H9 (cell line): ENCODE data around the gene MPZL1. TPM values are rescaled to one million over a fixed set of nuclear protein-coding genes. Genes with fewer than 3 reads are reported as not detected.

Experiments used
- DNase-seq: peaks from one replicate; pipeline ENCODE4 v3.0.0-alpha.2; 2017
- H2AFZ ChIP-seq: one replicate; pipeline ENCODE4 v1.6.1; 2013; ENCODE audit warnings: mild to moderate bottlenecking, low read length, control low read depth, moderate library complexity
- H2AK5ac ChIP-seq: 2 replicates; pipeline ENCODE4 v1.6.1; 2013; ENCODE audit warnings: low read length, control low read depth, mixed read lengths; ENCODE audit not compliant: insufficient read length
- H2BK120ac ChIP-seq: one replicate; pipeline ENCODE4 v1.6.1; 2013; ENCODE audit warnings: low read depth, mild to moderate bottlenecking, low read length, control low read depth, inconsistent platforms; ENCODE audit not compliant: poor library complexity, severe bottlenecking
- H2BK12ac ChIP-seq: 2 replicates; pipeline ENCODE4 v1.6.1; 2013; ENCODE audit warnings: low read length, control low read depth, mixed read lengths, low read depth; ENCODE audit not compliant: insufficient read length
- H2BK15ac ChIP-seq: 2 replicates; pipeline ENCODE4 v1.6.1; 2013; ENCODE audit warnings: low read depth, low read length, control low read depth
- H2BK20ac ChIP-seq: one replicate; pipeline ENCODE4 v1.6.1; 2013; ENCODE audit warnings: low read depth, mild to moderate bottlenecking, low read length, control low read depth, inconsistent platforms; ENCODE audit not compliant: poor library complexity, severe bottlenecking
- H2BK5ac ChIP-seq: 2 replicates; pipeline ENCODE4 v1.6.1; 2013; ENCODE audit warnings: low read length, control low read depth, mixed read lengths; ENCODE audit not compliant: insufficient read length
- H3K14ac ChIP-seq: 2 replicates; pipeline ENCODE4 v1.6.1; 2013; ENCODE audit warnings: low read length, control low read depth; ENCODE audit not compliant: insufficient read depth
- H3K18ac ChIP-seq: 2 replicates; pipeline ENCODE4 v1.6.1; 2013; ENCODE audit warnings: low read depth, mild to moderate bottlenecking, mixed read lengths, low read length, control low read depth; ENCODE audit not compliant: insufficient read length
- H3K23ac ChIP-seq: 2 replicates; pipeline ENCODE4 v1.6.1; 2013; ENCODE audit warnings: low read length, control low read depth, mixed read lengths, low read depth; ENCODE audit not compliant: insufficient read length
- H3K23me2 ChIP-seq: 2 replicates; pipeline ENCODE4 v1.6.1; 2013; ENCODE audit warnings: low read depth, mild to moderate bottlenecking, mixed read lengths, low read length, control low read depth; ENCODE audit not compliant: insufficient read length, poor library complexity, severe bottlenecking
- H3K27ac ChIP-seq: 2 replicates; pipeline ENCODE4 v1.5.1; 2013; ENCODE audit warnings: low read length, control low read depth, mixed read lengths, low read depth; ENCODE audit not compliant: insufficient read length
- H3K27me3 ChIP-seq: 2 replicates; pipeline ENCODE4 v1.6.1; 2013; ENCODE audit warnings: low read length, control low read depth, inconsistent platforms; ENCODE audit not compliant: insufficient read depth
- H3K4ac ChIP-seq: 2 replicates; pipeline ENCODE4 v1.6.1; 2013; ENCODE audit warnings: low read depth, mild to moderate bottlenecking, control low read depth, inconsistent platforms, low read length, moderate library complexity
- H3K4me1 ChIP-seq: 2 replicates; pipeline ENCODE4 v1.6.1; 2013; ENCODE audit warnings: low read length, control low read depth, inconsistent platforms; ENCODE audit not compliant: insufficient read depth
- H3K4me2 ChIP-seq: 2 replicates; pipeline ENCODE4 v1.6.1; 2013; ENCODE audit warnings: low read length, control low read depth, mixed read lengths; ENCODE audit not compliant: insufficient read length, insufficient read depth
- H3K56ac ChIP-seq: 2 replicates; pipeline ENCODE4 v1.6.1; 2013; ENCODE audit warnings: low read depth, mild to moderate bottlenecking, mixed read lengths, low read length, control low read depth; ENCODE audit not compliant: insufficient read length
- H3K79me1 ChIP-seq: 2 replicates; pipeline ENCODE4 v1.6.1; 2013; ENCODE audit warnings: low read depth, mild to moderate bottlenecking, moderate library complexity, low read length, control low read depth, inconsistent platforms; ENCODE audit not compliant: insufficient read depth, poor library complexity, severe bottlenecking
- H3K79me2 ChIP-seq: 2 replicates; pipeline ENCODE4 v1.6.1; 2013; ENCODE audit warnings: low read length, control low read depth, inconsistent platforms; ENCODE audit not compliant: insufficient read depth
- H3K9ac ChIP-seq: 2 replicates; pipeline ENCODE4 v1.6.1; 2013; ENCODE audit warnings: low read length, control low read depth, mixed read lengths; ENCODE audit not compliant: insufficient read length; ENCODE audit errors: extremely low read depth
- H3K9me3 ChIP-seq: one replicate; pipeline ENCODE4 v1.6.1; 2013; ENCODE audit warnings: low read depth, low read length, inconsistent platforms; ENCODE audit not compliant: control insufficient read depth
- H3T11ph ChIP-seq: one replicate; pipeline ENCODE4 v1.6.1; 2013; ENCODE audit warnings: mild to moderate bottlenecking, low read length, control low read depth, inconsistent platforms
- H4K20me1 ChIP-seq: one replicate; pipeline ENCODE4 v1.6.1; 2013; ENCODE audit not compliant: control insufficient read depth, insufficient read length, insufficient read depth
- H4K5ac ChIP-seq: 2 replicates; pipeline ENCODE4 v1.6.1; 2013; ENCODE audit warnings: low read depth, mild to moderate bottlenecking, mixed read lengths, low read length, control low read depth; ENCODE audit not compliant: insufficient read length
- H4K8ac ChIP-seq: replicated peaks from 2 replicates; pipeline ENCODE4 v1.6.1; 2013; ENCODE audit warnings: low read length, control low read depth, mixed read lengths, low read depth; ENCODE audit not compliant: insufficient read length
- H4K91ac ChIP-seq: 2 replicates; pipeline ENCODE4 v1.6.1; 2013; ENCODE audit warnings: low read depth, mild to moderate bottlenecking, moderate library complexity, mixed read lengths, low read length, control low read depth; ENCODE audit not compliant: insufficient read length
- H3K27ac Mint-ChIP-seq, 3 experiments: 2 replicates in 2 of 3; 3 replicates in 1 of 3; pipeline ENCODE4 v1.8.0; 2020 to 2021; ENCODE audit warnings: mixed read lengths in 3 of 3, mild to moderate bottlenecking in 1 of 3, moderate library complexity in 1 of 3
- H3K27me3 Mint-ChIP-seq: 2 replicates; pipeline ENCODE4 v1.8.0; 2021; ENCODE audit warnings: low read depth, mild to moderate bottlenecking, moderate library complexity, mixed read lengths
- H3K36me3 Mint-ChIP-seq, 3 experiments: 2 replicates in 2 of 3; 3 replicates in 1 of 3; pipeline ENCODE4 v1.8.0; 2020 to 2021; ENCODE audit warnings: low read depth in 3 of 3, mixed read lengths in 3 of 3; ENCODE audit not compliant: insufficient read depth in 1 of 3
- H3K4me1 Mint-ChIP-seq, 2 experiments: 2 replicates each; pipeline ENCODE4 v1.8.0; 2020; ENCODE audit warnings: mixed read lengths in 2 of 2
- H3K4me3 Mint-ChIP-seq, 2 experiments: 2 replicates in 1 of 2; 3 replicates in 1 of 2; pipeline ENCODE4 v1.8.0; 2020 to 2021; ENCODE audit warnings: mild to moderate bottlenecking in 2 of 2, mixed read lengths in 2 of 2, moderate library complexity in 1 of 2
- H3K9me3 Mint-ChIP-seq, 2 experiments: 2 replicates in 1 of 2; 3 replicates in 1 of 2; pipeline ENCODE4 v1.8.0; 2020; ENCODE audit warnings: mild to moderate bottlenecking in 2 of 2, mixed read lengths in 2 of 2, moderate library complexity in 1 of 2
- CTCF ChIP-seq: fragments of 200-600 bp; sonication (generic); conservative IDR thresholded peaks from 3 replicates; pipeline ENCODE4 v1.8.0; 2021; ENCODE audit warnings: antibody characterized with exemption, mild to moderate bottlenecking
- total RNA-seq: library from RNA; stranded (reverse); gene quantifications from 2 replicates; pipeline ENCODE4 v1.2.1, GENCODE V29; 2021

MPZL1 gene
- total RNA-seq, 1 experiment from 2014 or later, result 60.7 TPM

- Histone ChIP-seq H2AFZ (no peak overlapping the region), H3K23ac (no peak overlapping the region), H3K27ac (no peak overlapping the region), H3K18ac (no peak overlapping the region), H3K9me3 (no peaks in the 10 kb centered on the region), H3K27me3 (no peaks in the 10 kb centered on the region; the same call in 1 of the 2 replicates), H4K8ac (no peak overlapping the region), H4K5ac (no peak overlapping the region), H3T11ph (no peak overlapping the region), H2BK120ac (no peak overlapping the region), H2BK20ac (no peak overlapping the region), H4K20me1 (no peaks in the 10 kb centered on the region), H2BK5ac (no peak overlapping the region), H3K56ac (no peak overlapping the region), H3K4me2 (no peak overlapping the region), H2BK15ac (no peak overlapping the region), H3K9ac (no peak overlapping the region), H2AK5ac (no peak overlapping the region), H3K4me1 (no peaks in the 10 kb centered on the region), H3K23me2 (no peaks in the 10 kb centered on the region), H3K79me1 (peaks cover 2% of the 10 kb centered on the region), H4K91ac (no peak overlapping the region), H3K79me2 (no peaks in the 10 kb centered on the region), H2BK12ac (no peak overlapping the region), H3K14ac (no peak overlapping the region), H3K4ac (no peak overlapping the region)
- no peak for DNase-seq
- H3K36me3 Mint-ChIP-seq, result peaks cover 48 to 62% (median 60%) of the 10 kb centered on the region in 3 experiments
- peaks cover 61% of the 10 kb centered on the region for H3K27me3 Mint-ChIP-seq
- H3K27ac Mint-ChIP-seq, result no peak overlapping the region
- H3K4me3 Mint-ChIP-seq, result no peak overlapping the region
- H3K4me1 Mint-ChIP-seq, result peaks cover 8 to 17% of the 10 kb centered on the region in 2 experiments
- peaks cover 1 to 7% of the 10 kb centered on the region in 2 experiments; a peak in 3 of 5 replicates for H3K9me3 Mint-ChIP-seq
- TF ChIP-seq CTCF, result no peak
Measured at GRCh38 chr1:167767761-167768160, 46.0 kb downstream of the MPZL1 start.
